SKM-1 treated with dmso at 0.1 percent for 144 hours (cell line): Measurements from ENCODE around the gene CIROP.

Experiments used
- DNase-seq: peaks from one replicate; lab custom pipeline; 2025; ENCODE audit not compliant: unreplicated experiment; lab: John Stamatoyannopoulos, UW

CIROP gene

DNA sequence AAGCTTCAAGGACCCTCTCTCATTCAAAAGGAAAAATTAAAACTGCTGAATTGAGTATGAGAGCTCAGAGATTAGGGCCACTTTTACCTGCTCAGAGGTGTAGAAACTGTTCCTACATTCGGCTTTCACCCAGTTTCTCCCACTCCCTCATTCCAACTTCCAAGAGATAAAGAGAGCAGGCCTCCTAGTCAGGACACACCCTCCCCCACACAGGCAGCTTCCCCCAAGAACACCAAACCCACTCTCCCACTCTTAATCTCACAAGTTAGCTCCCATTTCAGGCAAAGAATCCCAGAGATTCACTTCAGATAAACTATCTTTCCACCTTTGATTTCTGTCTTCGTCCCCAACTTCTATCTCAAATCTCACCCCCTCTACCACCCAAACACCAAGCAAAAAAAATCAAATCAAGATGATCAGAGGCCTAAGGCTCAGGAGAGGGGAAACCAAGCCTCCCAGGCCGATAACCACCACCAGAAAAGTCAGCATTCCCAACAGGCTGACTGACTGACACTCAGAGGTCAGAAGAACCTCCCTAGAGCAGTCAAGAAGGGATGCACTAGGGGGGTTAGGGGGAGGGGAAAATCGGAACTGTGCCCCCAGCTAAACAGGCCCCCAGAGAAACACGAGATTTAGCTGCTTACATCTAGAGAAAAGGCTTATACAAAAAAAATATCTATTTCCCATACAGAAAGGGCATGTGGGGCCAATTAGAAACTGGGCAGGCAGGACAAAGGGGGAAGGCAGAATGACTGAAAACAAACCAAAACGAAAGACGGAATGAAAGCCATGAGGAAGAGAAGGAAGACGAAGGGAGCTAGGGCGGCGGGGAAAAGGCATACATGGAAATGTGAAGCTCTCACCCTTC is 34.3 kb downstream of the CIROP start:
- no peak for DNase-seq

DNA sequence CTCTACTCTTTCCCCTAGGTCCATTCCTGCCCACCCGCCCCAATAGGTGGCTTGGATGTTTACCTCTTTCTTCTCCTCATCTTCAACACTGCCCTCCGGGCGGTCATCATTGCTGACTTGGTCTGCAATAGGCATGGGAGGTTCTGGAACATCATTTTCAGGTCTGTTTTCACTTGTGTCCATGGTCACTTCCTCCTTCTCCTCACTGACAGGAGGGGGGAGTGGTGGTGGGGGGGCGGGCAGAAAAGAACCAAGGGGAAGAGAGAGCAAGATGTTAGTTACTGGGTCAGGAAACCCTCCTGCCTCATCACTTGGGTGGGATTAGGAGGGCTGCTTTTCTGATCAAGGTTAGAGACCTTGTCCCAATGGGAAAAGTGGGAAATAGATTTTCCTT is 35.4 kb downstream of the CIROP start:
- DNase-seq, result no peak

- DNase-seq, result no peak
Measured at GRCh38 chr14:23068789-23069412, 35.9 kb downstream of the CIROP start.

- no peak for DNase-seq
Measured at GRCh38 chr14:23067847-23068788, 36.7 kb downstream of the CIROP start.

DNA sequence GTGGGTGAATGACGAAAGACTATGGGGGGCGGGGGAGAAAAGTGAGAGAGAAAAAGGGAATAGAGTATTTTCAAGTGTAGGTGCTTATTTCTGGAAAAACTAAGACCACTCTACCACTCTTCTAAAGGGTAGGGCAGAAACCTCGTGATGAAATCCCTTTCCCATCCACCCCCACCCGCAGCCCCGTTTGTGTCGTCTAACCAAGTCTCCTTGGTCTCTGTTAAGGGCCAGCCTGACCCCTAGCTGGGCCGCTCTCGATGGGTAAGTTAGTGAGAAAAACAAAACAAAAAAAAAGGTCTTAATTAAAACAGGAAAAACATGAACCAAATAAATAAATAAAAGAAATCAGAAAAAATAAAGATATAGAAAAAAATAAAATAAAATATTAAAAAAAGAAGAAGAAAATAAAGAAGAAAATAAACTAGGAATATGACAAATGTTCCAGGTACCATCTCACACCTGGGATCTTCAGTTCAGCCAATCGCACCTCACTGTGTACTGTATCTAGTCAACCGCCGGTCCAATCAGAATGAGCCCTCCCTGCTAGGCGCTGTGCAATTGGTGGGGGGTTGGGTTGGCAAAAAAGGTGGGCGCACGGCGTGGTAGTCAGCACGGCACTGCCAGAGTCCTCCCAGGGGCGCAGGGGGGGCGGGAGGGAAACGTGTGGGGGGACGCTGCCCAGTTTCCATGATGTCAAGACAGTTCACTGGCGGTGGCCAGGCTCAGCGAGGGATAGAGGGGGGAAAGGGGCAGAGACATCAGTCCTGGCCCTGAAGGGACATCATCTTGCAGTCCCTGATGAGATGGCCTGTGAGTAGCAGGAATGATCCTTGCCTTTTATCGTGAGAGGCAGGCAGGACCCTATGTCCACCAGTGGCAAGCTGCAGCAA is 37.7 kb downstream of the CIROP start:
- no peak for DNase-seq

- DNase-seq, result no peak
Measured at GRCh38 chr14:23066368-23066767, 38.4 kb downstream of the CIROP start.

GRCh38 chr14:23063601-23064000 is 41.2 kb downstream of the CIROP start:
- DNase-seq, result no peak

DNA sequence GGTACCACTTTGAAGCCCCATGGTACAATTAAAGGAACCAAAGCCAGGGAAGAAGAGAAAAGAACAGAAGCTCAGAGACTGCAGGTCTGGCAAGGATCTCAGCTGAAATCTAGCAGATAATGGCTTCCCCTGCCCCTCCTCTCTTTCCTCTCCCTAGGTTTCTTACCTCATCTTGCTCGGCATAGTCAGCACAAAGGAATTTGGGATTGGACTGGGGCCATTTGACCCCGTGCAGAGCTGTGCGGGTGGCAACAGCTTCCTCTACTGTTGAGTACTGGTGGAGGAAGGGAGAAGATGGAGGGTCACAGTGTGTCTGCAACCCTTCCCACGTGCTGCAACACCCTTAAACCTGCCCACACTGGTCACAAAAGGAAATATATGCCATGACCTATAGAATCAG is 42.8 kb downstream of the CIROP start:
- no peak for DNase-seq

DNA sequence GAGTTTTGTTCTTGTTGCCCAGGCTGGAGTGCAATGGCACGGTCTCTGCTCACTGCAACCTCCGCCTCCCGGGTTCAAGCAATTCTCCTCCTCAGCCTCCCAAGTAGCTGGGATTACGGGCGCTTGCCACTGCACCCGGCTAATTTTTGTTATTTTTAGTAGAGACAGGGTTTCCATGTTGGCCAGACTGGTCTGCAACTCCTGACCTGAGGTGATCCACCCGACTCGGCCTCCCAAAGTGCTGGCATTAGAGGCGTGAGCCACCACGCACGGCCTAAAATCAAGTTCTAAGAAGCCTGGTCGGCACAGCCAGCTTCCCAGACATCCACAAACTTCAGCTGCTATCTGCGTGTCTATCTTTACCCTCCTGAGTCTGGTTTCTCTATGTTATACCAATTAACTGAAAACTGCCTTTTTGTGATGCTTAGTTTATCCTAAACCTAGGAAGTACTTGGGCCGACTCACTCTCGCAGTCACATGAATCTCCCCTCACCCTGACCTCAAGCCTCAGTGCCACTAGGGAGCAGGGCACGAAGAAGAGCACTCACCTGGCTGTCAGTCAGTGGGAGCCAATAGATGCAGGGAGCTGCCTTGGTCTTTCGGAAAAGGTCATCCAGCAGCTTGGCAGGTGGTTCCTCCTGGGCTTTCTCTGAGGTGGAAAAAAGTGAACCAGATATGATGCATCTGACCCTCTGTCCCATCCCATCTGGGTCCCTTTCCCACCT is 44.1 kb downstream of the CIROP start:
- DNase-seq, result no peak

DNA sequence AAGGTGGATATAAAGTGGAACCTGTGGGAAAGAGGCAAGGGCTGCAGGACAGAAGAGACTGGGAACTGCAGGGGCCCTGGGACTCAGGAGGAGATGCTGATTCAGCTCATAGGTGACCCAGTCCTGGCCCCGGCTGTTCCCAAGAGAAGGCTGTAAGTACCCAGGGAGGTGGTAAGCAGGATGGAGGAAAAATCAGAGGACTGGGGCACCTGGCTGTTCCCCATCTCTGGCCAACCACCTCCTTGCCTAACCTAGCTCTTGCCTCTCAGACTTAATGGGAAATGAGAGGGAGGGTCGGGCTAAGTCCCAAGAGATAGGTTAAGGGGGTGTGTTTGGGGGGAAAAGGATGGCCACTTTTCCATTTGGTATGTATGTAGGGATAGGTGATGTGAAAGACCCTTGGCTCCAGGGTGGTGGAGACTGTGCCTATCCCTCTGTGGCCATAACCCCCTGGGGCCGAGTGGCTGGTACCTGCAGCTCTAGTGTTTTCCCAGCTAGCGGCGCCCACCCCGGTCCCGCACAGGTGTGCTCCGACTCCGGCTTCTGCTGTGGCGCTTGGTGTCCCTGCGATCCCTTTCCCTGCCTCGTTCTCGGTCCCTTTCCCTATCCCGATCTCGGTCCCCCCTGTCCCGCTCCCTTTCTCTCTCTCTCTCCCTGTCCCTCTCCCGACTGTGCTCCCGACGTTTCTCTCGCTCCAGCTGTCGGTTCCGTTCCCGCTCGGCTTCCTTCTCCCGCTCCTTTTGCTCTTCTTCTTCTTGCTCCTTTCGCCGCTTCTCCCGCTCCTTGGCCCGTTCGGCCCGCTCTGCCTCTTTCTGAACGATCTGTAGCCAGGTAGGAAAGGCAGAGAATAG is 45.9 kb downstream of the CIROP start:
- DNase-seq, result no peak

- no peak for DNase-seq
Measured at GRCh38 chr14:23057757-23058653, 46.8 kb downstream of the CIROP start.

DNA sequence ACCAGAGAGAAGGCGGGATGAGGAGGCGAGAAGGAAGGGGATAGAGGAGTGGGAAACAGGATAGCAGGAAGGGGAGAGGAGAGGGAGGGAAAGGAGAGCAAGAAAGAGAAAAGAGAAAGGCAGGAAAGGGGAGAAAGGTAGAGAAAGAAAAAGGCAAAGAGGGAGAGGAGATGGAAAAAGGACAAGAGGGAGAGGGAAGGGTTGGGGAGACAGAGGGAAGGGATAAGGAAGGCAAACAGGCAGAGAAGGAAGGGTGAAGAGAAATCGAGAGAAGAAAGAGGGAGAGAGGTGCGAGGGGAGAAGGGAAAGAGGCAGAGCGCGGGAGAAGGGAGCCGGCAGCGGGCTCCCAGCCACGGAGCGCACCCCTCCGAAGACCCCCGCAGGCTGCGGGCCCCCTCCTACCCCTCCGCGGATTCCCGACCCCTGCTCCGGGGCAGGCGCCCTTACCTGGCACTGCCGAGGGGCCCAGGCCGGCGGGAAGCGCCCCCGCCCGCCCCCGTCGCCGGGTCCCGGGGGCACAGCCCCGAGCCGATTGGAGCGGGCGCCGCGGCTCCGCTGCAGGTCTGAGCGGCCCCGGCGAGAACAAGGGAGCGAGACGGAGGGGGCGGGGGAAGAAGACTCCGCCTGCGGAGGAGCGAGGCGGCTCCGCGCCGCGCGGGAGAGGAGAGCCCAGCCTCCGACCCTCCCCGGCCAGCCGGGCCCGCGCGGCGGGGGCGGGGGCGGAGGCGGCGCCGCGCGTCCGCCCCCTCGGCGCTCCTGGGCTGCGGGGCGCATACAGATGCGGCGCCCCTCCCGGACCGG is 47.6 kb downstream of the CIROP start, which contains the start of gene CDH24:
Gene CDH24, minus strand, starts transcription at position 565 of the 801 bp plus-strand sequence. CDS start 1,787 bp downstream, outside the sequence.
- DNase-seq, result no peak

- DNase-seq, result no peak
Measured at GRCh38 chr14:23056145-23056955, 48.4 kb downstream of the CIROP start.

- DNase-seq, result no peak
Measured at GRCh38 chr14:23055621-23056144, 49.1 kb downstream of the CIROP start.

DNA sequence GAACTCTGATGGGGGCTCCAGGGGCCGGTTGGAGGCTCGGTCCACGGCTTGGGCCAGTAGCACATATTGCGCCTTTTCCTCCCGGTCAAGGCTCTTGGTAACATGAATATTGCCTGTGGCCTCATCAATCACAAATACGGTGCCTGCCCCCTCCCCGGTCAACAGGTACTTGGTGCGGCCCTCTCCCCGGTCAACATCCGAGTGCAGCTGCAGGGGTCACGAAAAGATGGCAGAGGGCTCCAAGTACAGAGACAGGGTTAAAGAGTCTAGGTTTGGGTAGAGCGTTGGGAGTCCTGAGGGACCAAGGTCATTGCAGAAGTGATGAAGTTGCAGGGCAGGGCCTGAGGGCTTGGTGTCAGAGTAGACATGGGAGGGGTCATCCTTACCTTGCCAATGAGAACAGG is 49.6 kb downstream of the CIROP start:
- no peak for DNase-seq
